HG03342 (cell line): ENCODE data around the gene LTN1.
A peak's percentile ranks its signal among the peaks of the same experiment; 100 is the strongest.

Source experiments
- ATAC-seq: cut with Tn5 transposase; IDR thresholded peaks from one replicate; pipeline ENCODE4 v1.9.1; 2021; ENCODE audit warnings: mild to moderate bottlenecking, moderate library complexity; ENCODE audit not compliant: unreplicated experiment

LTN1 gene

DNA sequence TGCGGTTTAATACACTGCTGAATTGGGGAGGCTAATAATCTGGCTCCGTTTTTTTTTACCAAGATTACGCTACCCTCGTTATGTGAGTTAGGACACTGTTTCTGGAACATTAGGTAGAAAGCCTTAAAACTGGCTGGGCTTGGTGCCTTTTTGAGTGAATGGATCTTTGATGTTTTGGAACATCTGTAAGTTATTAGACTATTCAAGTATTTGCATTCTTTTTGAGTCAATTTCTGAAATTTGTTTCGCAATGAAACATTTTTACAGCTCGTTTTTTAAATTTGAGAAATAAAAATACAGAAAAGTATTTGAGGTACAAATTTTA, 106.9 kb downstream of the LTN1 start:
- ATAC-seq, result no peak

DNA sequence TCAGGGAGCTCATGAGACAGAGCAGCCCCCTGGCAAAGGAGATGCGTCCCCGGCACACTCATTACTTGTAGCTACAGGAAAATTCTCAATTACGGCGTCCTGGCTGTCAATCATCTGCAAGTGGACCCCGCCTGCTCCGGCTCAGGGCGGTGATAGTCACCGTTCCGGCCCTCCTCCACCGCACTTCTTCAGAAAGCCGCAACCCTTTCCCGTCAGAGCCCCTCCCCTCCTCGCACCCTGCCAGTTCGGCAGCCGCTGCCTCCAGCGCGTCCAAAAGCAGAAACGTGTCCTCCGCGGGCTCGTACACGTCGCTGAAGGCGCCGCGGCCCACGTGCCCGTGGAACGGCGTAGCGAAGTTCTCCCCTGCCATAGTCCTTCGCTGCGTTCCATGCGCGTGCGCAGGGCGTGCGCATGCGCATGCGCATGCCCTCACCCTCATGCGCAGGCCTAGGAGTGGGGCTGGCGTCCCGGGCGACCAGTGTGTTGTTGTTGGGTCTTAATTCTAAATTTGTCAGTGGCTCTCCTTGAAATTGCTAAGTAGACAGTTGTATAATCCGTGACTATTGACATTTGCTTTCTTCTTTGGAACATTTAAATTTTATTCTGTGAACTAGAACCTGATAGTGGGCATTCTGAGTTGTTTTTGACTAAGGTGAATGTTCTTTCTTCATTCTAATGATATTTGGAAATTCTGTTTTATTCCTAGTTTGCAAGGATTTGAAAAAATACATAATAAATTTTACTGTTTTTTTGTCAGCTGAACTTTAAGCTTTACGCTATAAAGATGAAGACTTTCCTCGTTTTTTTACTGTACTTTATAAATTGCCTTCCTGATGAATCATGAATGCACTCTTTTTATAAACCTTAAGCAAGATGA, 107.5 kb downstream of the LTN1 start:
- ATAC-seq, result peak; percentile 94

DNA sequence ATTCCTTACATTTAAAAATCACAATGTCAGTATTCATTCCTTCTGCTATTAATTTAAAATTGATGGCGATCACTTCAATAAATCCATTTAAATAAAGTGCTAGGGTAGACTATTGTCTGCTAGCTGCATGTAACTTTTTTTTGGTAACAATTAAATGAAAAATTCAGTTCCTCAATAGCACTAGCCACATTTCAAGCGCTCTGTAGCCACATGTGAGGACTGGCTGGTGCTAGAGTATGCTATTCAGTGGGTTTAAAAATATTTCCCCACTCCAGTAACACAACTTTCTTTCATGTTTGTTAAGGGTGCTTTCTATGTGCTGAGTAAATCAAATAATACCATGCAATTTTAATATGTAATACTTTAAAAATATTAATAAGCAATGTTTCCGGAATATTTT, 108.2 kb downstream of the LTN1 start:
- no peak for ATAC-seq

DNA sequence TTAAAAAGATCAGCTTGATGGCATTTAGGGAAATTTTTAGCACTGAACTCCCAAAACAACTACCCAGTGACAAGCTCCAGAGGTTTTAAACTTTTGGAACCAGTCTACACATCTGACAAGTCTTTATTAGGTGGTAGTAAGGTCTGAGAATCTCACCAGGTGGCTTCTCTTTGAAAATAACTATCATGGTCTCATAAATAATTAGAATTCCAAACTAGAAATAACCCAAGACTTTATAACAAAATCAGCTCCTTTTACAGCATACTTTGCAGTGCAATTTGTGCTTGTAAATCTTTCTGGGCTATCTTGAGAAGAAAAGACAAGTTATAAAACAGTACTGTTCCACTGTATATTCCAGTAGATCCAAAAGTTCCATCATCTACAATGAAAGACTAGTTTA, 108.7 kb downstream of the LTN1 start:
- ATAC-seq, result no peak

DNA sequence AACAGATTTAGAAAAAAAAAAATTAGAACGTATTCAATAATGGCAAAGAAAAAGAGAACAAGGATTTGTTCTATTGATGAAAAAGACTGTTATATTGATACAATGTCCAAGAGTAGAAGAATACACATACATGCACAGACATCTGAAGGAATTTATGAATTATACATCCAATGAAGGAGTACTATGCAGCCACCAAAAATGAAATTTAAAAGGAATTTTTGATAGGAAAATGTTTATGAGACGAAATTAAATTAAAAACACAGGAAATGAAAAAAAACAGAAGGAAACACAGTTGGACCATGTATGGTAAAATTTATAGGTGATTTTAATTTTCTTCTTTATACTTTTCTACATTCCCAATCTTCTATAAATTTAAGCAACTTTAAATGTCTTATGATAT, 110.3 kb downstream of the LTN1 start:
- ATAC-seq, result no peak
